Kidney (tissue), 14 donors: ENCODE data around the gene TYK2. TPM values are rescaled to one million over a fixed set of nuclear protein-coding genes. Genes with fewer than 3 reads are reported as not detected.

ENCODE experiments used
- DNase-seq, 5 donors: peaks; one replicate each; pipeline ENCODE4 v3.0.0-alpha.2; 2013 to 2020
- FAIRE-seq: peaks from 2 replicates; lab custom pipeline; 2012; peaks lifted over from hg19 to GRCh38; lab: Jason Lieb, UNC
- H3K27ac ChIP-seq, 2 donors: one replicate each; pipeline ENCODE4 v1.7.0; 2013; ENCODE audit warnings: low read depth in 2 of 2, low read length in 2 of 2, inconsistent platforms in 1 of 2
- H3K27me3 ChIP-seq: one replicate; pipeline ENCODE4 v1.7.1; 2013; ENCODE audit warnings: low read length, inconsistent platforms; ENCODE audit not compliant: control insufficient read depth, insufficient read depth
- H3K36me3 ChIP-seq, 3 donors: one replicate each; pipeline versions ENCODE4 v1.7.0 to v1.7.1; 2013; ENCODE audit warnings: low read length in 3 of 3, control low read depth in 1 of 3, inconsistent platforms in 1 of 3; ENCODE audit not compliant: insufficient read depth in 3 of 3, control insufficient read depth in 2 of 3
- H3K4me1 ChIP-seq, 3 donors: one replicate each; pipeline versions ENCODE4 v1.7.0 to v1.7.1; 2013; ENCODE audit warnings: low read length in 3 of 3, inconsistent platforms in 1 of 3, low read depth in 1 of 3; ENCODE audit not compliant: control insufficient read depth in 2 of 3, insufficient read depth in 2 of 3
- H3K4me3 ChIP-seq, 3 donors: one replicate each; pipeline versions ENCODE4 v1.7.0 to v1.8.1; 2013; ENCODE audit warnings: low read length in 3 of 3, control low read depth in 1 of 3, inconsistent platforms in 1 of 3
- H3K9ac ChIP-seq, 3 donors: one replicate each; pipeline versions ENCODE4 v1.7.0 to v1.7.1; 2013; ENCODE audit warnings: low read length in 3 of 3, control low read depth in 1 of 3, inconsistent platforms in 1 of 3
- H3K9me3 ChIP-seq, 3 donors: one replicate each; pipeline versions ENCODE4 v1.7.0 to v1.7.1; 2013; ENCODE audit warnings: low read length in 3 of 3, control low read depth in 1 of 3, inconsistent platforms in 1 of 3; ENCODE audit not compliant: control insufficient read depth in 2 of 3, insufficient read depth in 1 of 3
- intact Hi-C: fragments of 100-400 bp; cut with DNase I; formaldehyde crosslinking; loops from one replicate; pipeline ENCODE4 v1.11.1; 2022
- polyA plus RNA-seq: library from polyadenylated mRNA; stranded (reverse); fragments of 350-450 nt; fragmentation: Illumina TruSeq; extraction: RNeasy Lipid Tissue Mini Kit (QIAGEN cat#74804); gene quantifications from one replicate; pipeline ENCODE4 v1.2.3, GENCODE V29; 2014; ENCODE audit warnings: low read depth, low replicate concordance; ENCODE audit not compliant: insufficient read depth
- total RNA-seq: library from RNA; stranded (reverse); fragmentation: NEBNext Ultra II Directional; extraction: Animal tissue kit (Norgen Biotek cat#: 25700); gene quantifications from one replicate; pipeline ENCODE4 v1.2.1, GENCODE V29; 2021
- TF ChIP-seq, protein P1 (sequence below): IDR thresholded peaks from 3 replicates; pipeline ENCODE4 v1.5.1; 2012; ENCODE audit warnings: mild to moderate bottlenecking, moderate library complexity, borderline replicate concordance; ENCODE audit not compliant: insufficient read depth; ENCODE audit errors: extremely low read depth
- donor health status: control.
- donor health status: control.
- donor health status: control.
- donor health status: control.
- donor health status: control.
- donor health status: DM: yes; HTN: yes; CAD: no.
- donor health status: Normal renal cell carcinoma (clear cell type).

TYK2 gene
- total and polyA plus RNA-seq, 2 donors from 2014 or later: 127 to 131 TPM

DNA sequence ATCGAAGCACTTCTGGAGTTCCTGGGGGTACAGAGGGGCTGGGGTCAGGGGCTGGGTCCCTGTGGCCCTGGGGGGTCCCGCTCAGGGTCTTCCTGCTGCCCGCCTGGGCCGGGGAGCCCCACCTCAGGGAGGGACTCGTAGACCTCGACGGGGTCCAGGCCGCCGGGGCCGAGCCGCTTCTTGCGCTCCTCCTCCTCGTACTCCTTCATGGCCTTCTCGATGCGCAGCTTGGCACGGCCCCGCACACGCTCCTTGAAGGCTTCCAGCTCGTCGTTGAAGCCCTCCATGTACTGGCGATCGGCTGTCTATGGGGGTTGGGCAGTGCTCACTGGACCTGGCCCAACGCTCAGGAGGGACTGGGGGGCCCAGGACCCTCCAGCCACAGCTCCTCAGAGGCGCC, 12.8 kb upstream of the TYK2 start:
- intact Hi-C loops: loop anchor here (5.0 kb wide), 1 partner anchor 126 kb away; no protein-coding TSS in a partner anchor
- H3K4me3 ChIP-seq: no peak overlapping the region
- DNase-seq: no peak
- TF ChIP-seq, protein P1, sequence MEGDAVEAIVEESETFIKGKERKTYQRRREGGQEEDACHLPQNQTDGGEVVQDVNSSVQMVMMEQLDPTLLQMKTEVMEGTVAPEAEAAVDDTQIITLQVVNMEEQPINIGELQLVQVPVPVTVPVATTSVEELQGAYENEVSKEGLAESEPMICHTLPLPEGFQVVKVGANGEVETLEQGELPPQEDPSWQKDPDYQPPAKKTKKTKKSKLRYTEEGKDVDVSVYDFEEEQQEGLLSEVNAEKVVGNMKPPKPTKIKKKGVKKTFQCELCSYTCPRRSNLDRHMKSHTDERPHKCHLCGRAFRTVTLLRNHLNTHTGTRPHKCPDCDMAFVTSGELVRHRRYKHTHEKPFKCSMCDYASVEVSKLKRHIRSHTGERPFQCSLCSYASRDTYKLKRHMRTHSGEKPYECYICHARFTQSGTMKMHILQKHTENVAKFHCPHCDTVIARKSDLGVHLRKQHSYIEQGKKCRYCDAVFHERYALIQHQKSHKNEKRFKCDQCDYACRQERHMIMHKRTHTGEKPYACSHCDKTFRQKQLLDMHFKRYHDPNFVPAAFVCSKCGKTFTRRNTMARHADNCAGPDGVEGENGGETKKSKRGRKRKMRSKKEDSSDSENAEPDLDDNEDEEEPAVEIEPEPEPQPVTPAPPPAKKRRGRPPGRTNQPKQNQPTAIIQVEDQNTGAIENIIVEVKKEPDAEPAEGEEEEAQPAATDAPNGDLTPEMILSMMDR: no peak
- H3K27me3 ChIP-seq: no peaks in the 10 kb centered on the region
- H3K9ac ChIP-seq: no peak overlapping the region
- H3K9me3 ChIP-seq: no peaks in the 10 kb centered on the region
- no peak overlapping the region for H3K27ac ChIP-seq
- FAIRE-seq: no peak
- H3K36me3 ChIP-seq: peaks cover 0 to 12% (median 11%) of the 10 kb centered on the region in 3 donors
- H3K4me1 ChIP-seq: no peaks in the 10 kb centered on the region

- peaks cover 0 to 12% (median 11%) of the 10 kb centered on the region in 3 donors for H3K36me3 ChIP-seq
- no peaks in the 10 kb centered on the region for H3K4me1 ChIP-seq
- FAIRE-seq: no peak
- H3K9ac ChIP-seq: no peak overlapping the region
- H3K27ac ChIP-seq: no peak overlapping the region
- no peaks in the 10 kb centered on the region for H3K27me3 ChIP-seq
- TF ChIP-seq, protein P1: no peak
- H3K9me3 ChIP-seq: no peaks in the 10 kb centered on the region
- DNase-seq: no peak
- no peak overlapping the region for H3K4me3 ChIP-seq
- intact Hi-C loops: loop anchor here (5.0 kb wide), 1 partner anchor 125 kb away; no protein-coding TSS in a partner anchor
Measured at GRCh38 chr19:10392120-10392519, 11.7 kb upstream of the TYK2 start.

- H3K4me3 ChIP-seq: no peak overlapping the region
- no peak overlapping the region for H3K27ac ChIP-seq
- no peaks in the 10 kb centered on the region for H3K27me3 ChIP-seq
- intact Hi-C loops: loop anchor here (5.0 kb wide), 1 partner anchor 123 kb away; no protein-coding TSS in a partner anchor
- H3K36me3 ChIP-seq: peaks cover 0 to 12% (median 11%) of the 10 kb centered on the region in 3 donors
- DNase-seq (peak in 4 of 5 donors; percentile 58 to 78 (median 73)), FAIRE-seq (no peak)
- no peaks in the 10 kb centered on the region for H3K4me1 ChIP-seq
- H3K9me3 ChIP-seq: no peaks in the 10 kb centered on the region
- TF ChIP-seq, protein P1: peak; percentile 78
- H3K9ac ChIP-seq: no peak overlapping the region
Measured at GRCh38 chr19:10390652-10391286, 10.4 kb upstream of the TYK2 start.
